Endodermal cell (in vitro differentiated cells): Measurements from ENCODE around the gene CLHC1. TPM values are rescaled to one million over a fixed set of nuclear protein-coding genes. Genes with fewer than 3 reads are reported as not detected.

Experiments used
- total RNA-seq, 2 donors: library from RNA; stranded (reverse); fragmentation: NEBNext Ultra II Directional in 1 of 2; extraction: Animal tissue kit (Norgen Biotek cat#: 25700) in 1 of 2; gene quantifications; 2 replicates in 1 of 2; 3 replicates in 1 of 2; pipeline ENCODE4 v1.2.1, GENCODE V29; 2021

CLHC1 gene
- total RNA-seq, 2 donors from 2014 or later = 15.4 to 17.9 TPM

Other genes starting within 250 kb of the CLHC1 start
- 100 to 1,000 TPM; 180 to 225 TPM for gene RTN4, start 181.8 kb downstream of the CLHC1 start, total RNA-seq
- gene RPS27A, start 395 bp upstream of the CLHC1 start, total RNA-seq = 1,000 to 10,000 TPM; 1,231 to 1,254 TPM
- gene MTIF2, start 36.9 kb upstream of the CLHC1 start, total RNA-seq = 10 to 100 TPM; 30.7 to 35.3 TPM
- gene CCDC88A, start 187.6 kb upstream of the CLHC1 start, total RNA-seq = 10 to 100 TPM; 84.2 to 88.4 TPM